HG02981 (cell line): Measurements from ENCODE around the gene RNF212B.

Experiments used
- ATAC-seq: cut with Tn5 transposase; IDR thresholded peaks from one replicate; pipeline ENCODE4 v1.9.1; 2021; ENCODE audit warnings: mild to moderate bottlenecking, moderate library complexity; ENCODE audit not compliant: unreplicated experiment

RNF212B gene

DNA sequence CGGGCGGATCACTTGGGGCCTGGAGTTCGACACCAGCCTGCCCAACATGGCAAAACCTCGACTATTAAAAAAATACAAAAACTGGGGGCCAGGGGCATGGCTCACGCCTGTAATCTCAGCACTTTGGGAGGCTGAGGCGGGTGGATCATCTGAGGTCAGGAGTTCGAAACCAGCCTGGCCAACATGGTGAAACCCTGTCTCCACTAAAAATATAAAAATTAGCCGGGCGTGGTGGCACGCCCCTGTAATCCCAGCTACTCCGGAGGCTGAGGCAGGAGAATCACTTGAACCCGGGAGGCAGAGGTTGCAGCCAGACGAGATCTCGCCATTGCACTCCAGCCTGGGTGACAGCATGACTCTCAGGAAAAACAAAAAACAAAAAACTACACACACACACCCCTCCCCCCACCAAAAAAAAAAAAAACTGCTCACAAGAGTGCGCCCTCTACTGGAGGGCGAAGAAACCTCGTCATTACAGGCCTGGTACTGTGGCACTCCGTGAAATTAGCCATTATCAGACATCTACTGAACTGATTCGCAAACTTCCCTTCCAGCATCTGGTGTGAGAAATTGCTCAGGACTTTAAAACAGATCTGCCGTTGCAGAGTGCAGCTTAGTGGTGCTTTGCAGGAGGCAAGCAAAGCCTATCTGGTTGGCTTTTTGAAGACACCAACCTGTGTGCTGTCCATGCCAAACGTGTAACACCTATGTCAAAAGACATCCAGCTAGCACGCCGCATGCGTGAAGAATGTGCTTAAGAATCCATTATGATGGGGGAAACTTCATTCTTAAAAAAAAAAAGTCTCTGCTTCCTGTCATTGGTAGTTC lies 57.2 kb downstream of the RNF212B start:
- no peak for ATAC-seq

DNA sequence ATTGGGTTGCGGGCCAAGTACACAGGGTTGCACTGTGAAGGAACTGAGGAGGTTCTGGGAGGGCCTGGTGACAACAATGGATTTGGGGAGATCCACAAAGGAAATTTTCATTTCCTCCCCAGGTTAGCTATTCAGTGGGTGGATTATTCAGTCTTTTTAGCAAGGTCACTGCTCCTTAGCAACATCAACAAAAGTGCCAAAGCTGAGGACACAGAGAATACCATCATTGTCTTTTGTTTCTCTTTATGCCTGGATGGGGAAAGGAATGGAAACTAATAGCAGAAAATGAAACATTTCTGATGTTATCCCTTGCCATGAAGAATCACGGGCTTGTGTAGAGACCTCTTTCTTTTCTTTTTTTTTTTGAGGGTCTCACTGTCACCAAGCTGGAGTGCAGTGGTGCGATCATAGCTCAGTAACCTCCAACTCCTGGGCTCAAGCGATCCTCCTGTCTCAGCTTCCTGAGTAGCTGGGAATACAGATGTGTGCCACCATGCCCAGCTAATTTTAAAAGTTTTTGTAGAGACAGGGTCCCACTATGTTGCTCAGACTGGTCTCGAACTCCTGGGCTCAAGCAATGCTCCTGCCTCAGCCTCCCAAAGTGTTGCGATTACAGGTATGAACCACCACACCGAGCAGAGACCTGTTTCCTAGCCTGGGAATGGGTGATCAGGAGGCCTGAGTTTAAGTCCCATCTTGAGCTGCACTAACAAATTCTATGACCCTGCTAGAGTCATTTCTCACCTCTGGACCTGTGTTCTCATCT lies 58.5 kb downstream of the RNF212B start:
- ATAC-seq: no peak

DNA sequence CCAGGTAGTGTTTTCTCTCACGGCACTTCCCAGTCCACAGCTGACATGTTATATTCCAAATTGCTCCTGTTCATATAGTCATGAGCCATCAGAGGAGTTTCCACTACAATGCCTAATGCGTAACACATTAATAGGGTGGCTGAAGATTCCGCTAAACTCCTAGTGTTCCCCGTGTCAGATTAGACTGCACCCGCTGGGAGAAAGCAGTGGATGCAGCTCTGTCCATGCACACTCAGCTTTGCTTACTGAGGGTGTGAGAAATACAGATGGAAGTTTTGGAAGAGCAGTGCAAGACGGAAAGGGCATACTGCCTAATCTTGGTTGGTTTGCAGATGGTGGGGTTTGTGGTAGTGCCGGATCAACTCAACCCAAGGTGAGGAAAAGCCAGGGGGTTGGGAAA lies 59.4 kb downstream of the RNF212B start:
- no peak for ATAC-seq

DNA sequence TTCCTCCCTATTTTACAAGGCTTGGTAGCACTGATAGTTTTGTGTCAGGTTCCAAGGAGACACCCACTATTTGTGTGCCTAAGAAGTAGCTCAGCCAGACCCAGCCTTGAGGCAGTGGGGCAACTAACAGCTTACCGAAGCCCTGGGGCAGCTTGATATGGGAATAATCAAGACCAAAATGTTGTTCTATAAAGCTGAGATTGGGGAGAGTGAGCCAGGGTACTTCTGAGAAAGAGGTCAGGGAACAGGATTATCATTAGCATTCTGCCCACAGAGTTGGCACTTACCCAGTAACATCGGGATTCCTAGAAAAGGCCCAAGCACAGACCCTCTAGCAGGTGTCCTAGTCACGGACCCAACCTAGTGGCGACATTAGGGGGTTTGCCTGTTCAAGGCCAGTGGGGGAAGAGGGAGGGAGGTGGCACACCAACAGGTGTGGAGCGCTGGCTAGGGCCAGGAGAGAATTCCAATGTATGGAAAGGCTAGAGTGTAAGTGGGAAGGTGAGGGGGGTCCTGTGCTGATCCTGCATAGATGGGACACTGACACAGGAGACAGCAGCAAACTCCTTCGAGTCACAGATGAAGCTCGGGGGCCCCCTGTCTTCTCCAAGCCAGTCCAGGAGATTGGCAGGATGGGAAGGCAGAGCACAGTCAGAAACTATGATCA lies 60.0 kb downstream of the RNF212B start:
- no peak for ATAC-seq

DNA sequence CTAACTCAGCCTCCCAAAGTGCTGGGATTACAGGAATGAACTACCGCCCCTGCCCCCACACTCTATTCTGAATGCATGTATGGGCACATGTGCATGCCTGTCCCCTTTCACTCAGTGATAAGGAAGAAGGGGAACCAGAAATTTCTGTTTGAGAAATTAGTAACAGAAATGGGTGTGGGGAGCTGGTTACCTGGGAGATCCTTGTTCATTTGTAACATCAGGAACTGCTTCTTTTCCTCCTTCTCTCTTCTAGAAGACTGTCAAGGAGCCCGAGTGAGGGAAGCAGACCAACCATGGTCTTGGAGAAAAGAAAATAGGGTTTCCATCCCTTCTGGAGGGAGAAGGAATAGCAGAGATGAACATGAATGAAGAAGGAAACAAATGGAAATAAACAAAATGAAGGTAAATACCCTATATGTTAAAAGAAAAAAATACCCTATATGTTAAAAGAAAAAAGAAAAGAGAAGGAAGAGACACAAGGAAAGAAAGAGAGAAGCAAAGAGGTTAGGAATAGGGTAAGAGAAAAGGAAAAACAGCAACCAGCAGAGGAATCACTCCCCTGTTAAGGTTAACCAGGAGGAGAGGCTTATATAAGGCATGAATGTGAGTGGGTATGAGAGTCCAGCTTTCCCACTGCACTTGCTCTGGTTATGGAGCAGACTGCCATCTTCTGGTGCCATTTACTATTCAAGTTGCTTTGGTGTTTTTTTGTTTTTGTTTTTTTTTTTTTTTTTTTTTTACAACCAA lies 61.6 kb downstream of the RNF212B start:
- ATAC-seq: no peak

DNA sequence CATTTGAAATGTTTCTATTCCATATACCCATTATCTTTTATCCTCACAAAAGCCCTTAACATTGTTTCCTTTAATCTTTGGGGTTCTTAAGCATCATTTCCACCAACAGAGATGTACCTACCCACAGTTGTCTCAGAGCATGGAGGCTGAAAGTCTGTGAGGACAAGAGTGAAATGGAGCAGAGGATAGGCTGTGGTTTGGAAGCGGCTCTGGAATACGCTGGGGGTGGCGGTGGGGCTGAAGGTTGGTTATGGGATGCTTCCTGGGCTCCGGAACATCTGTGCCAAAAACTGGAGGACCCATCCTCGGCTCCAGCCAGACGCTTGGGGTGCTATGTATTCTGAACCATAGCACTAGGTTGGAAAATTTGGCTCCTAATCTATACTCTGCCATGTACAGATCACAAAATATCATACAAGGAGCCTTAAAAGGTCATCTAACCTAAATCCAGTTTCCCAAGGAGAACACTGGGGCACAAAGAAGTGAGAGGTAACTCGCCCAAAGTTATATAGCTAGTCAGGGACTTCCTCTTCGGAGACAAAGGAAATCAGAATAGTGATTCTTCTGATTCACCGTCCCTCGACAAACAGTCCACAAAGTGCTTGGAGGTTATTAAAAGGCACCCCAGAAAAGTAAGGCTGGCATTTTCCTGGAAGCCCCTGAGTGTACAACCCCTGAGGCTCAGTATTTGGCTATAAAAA lies 62.4 kb downstream of the RNF212B start:
- no peak for ATAC-seq

DNA sequence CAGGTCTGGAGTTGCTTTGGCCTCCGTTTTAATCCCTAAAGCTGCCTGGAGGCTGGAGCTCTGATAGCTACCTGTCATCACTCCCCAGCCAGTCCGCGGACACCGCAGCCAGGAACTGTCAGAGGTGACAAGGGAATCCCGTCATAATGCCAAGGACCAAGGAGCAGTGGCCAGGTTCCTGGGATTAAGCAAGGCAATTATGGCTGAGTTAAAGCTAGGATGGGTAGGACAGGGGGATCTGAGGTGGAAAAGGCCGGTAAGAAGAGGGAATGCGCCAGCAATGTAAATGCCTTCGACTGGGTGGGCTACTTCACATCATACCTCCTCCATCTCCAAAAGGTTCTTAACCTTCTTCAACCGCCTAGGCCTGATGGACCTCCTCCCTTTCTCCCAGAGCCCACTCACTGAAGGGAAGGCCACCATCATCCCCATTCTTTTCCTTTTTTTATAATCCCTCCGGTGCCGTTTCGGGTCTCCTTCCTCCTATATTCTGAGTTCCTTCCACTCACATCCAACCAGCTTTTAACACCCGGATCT lies 63.0 kb downstream of the RNF212B start:
- no peak for ATAC-seq

DNA sequence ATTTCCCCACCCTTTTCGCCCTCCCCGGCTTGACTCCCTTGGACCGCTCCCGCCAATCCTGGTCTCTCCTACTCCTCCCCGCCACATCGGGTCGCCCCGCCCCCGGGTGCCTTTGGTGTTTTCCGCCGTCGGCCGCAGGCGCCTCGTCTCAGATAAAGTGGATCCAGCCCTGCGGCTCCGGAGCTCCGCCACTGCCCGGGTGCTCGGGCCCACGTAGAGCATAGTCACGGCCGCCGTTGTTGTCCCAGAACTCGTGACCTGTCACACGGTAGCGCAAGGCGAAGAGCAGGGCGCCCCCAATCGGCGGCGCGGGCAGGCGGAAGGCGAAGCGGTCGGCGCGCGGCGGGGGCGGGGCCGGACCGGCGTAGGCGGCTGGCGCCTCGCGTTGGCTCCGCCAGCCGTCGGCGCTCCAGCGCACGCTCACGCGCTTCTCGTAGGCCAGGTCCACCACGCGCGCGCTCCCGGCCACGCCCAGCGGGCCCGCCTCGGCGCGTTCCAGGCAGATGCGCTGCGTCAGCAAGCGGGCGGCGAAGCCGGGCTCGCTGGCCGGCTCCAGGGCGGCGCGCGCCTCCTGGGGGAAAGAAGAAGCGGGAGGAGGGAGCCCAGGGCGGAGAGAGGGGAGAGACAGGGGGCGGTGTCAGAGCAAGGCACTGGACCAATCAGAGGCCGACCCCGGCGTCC lies 63.7 kb downstream of the RNF212B start:
- ATAC-seq: peak; percentile 80

DNA sequence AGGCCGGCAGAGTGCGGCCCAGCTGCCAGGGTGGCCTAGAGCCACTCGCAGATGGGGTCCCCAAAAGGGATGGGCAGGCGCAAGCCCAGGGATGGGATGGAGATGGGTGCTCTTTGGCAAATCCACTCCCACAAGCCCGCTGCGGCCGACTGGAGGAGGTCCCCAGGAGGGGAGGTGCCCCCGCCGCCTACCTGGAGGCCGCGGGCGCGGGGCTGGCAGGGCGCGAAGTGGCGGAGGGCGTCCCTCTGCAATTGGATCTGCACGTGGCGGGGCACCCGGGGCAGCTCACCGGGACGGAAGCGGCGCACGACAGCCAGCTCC lies 64.2 kb downstream of the RNF212B start:
- ATAC-seq: peak; percentile 12

DNA sequence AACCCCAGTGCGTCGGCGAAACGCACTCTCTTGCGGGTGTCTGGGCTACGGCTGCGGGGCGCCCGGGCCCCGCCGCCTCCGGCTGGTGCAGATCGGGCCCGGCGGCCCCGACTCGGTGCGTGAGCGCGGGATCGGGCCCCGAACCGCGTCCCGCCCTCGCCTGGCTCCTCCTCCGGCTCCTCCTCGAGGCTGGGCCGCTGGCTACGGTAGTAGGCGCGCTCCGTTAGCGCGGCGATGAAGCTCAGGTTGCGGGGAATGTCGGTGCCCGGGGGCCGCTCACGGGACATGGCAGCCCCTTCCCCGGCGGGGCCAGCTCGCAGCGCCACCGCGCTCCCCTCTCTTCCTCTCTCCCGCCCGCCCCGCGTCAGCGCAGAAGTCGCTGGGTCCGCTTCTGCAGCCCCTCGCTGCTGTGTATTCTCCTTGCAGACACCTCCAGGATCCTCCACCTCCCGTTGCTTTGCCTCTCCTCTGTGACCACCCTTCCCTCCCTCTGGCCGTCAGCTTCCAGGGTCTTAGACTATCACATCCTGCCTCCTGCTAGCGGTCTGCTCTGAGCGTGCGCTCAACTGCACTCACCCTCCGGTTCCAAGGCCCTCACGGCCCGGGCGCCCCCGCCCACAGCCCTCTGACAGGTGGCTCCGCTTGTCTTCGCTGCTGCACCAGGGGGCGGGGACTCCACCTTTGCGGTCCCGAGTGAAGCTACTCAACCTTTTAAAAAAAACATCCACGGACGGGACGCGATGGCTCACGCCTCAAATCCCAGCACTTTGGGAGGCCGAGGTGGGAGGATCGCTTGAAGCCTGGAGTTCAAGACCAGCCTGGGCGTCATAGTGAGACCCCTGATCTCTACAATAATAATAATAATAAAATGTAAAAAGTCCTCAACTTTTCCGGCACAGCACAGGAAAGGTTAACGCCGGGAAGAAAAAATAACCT lies 64.8 kb downstream of the RNF212B start, which contains the start of gene PPP1R3E:
TSS of gene PPP1R3E (minus strand) at position 570 of the 936 bp plus-strand sequence. CDS start at position 287, 283 bp downstream.
- peak; percentile 27 for ATAC-seq

DNA sequence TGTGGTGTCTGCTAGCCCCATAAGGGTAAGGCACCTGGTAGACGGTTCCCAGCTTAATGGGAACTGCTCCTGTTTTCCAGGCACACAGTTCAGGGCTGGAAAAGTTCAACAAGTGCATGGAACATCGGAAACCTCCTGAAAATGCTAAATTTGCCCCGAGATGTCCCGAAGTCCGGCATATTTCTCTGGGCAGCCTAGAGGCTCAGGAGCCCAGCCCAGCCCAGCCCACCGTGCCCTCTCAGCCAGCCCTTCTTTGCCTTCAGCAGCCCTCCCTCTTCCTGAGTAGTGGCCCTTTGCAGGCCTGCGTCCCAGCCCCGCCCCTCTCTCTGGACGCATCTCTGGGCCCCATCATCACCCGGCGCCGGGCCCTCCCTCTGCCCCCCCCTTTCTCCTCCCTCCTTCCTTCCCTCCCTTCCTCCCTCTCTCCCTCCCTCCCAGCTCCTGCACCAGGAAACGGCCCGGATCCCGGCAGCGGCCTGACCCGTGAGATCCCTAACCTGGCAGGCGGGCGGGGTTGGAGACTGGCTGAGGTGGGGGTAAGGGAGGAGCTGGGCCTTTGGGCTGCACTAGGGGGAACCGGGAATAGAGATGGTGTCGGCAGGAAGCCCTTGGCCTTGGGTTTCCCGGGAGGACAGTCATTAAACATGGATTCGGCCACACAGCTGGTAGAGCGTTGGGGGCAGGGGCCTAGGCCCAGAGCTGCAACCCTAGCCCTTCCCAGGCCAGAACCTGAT lies 68.8 kb downstream of the RNF212B start, which contains the start of gene BCL2L2:
TSS of gene BCL2L2 (plus strand) at position 422 of the 734 bp plus-strand sequence. CDS start 935 bp downstream, outside the sequence.
- ATAC-seq: no peak

DNA sequence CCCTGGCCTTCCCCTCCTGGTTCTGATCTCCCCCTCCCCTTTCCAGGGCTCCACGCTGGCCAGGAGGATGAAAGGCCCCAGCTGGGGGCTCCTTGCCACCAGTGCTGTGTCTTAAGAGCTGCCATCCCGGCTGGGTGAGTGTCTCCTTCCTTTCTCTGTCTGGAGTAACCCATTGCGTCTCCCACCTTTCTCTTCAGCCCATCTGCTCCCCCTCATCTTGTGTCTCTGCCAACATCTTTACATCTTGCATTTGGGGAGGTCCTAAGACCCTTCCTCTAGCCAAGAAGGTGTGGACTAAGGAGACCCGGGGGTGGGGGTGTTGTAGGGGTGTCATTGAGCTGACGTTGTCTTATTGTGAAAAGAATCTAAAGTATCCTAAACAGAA lies 69.4 kb downstream of the RNF212B start:
- ATAC-seq: no peak

DNA sequence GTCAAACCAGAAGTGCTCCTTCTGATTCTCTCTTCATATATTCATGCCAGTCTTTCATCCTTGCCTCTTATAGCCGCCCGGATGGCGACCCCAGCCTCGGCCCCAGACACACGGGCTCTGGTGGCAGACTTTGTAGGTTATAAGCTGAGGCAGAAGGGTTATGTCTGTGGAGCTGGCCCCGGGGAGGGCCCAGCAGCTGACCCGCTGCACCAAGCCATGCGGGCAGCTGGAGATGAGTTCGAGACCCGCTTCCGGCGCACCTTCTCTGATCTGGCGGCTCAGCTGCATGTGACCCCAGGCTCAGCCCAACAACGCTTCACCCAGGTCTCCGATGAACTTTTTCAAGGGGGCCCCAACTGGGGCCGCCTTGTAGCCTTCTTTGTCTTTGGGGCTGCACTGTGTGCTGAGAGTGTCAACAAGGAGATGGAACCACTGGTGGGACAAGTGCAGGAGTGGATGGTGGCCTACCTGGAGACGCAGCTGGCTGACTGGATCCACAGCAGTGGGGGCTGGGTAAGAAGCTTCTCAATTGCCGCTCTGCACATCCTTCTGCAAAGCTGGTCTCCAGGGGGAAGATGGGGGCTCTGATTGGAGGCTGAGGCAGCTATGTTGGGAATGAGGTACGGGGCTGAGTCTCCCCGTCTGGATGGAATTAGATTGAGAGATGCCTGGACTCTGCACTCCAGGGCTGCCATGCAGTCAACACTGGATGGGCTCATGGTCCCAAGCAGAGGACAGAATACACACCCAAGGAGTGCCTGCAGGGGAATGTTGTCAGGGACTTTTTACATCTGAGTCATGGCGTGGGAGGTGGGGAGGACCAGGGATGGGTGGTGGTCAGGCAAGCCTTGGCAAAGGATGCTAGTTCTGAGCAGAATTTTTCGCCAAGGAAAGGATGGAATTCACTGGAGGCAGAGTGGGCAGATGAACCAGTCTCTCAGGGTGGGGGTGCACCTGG lies 70.2 kb downstream of the RNF212B start:
- ATAC-seq: no peak

DNA sequence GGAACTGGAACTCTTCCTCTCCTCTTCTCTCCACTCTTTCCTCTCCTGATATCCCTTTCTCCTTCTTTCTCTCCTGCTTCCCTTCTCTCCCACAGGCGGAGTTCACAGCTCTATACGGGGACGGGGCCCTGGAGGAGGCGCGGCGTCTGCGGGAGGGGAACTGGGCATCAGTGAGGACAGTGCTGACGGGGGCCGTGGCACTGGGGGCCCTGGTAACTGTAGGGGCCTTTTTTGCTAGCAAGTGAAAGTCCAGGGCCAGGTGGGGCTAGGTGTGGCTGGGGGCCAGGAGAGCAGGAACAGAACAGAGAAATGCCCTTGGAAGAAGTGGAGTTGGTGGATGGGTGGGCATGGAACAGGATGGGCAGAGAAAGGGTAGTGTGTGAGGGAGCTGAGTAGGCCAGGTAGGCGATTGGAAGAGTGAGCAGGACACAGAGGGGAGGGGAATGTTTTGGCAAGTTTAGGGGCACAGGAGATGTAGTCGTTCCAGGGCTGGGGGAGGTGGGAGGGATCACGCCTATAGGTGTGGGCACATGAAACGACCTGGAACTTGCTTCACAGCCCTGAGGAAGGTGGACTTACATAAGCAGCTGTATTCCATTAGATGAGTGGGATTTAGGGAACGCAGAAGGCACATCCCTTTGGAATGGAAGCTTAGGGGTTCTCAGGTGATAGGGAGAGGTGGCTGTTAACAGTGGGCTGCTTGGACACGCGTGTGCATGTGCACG lies 71.1 kb downstream of the RNF212B start:
- no peak for ATAC-seq

DNA sequence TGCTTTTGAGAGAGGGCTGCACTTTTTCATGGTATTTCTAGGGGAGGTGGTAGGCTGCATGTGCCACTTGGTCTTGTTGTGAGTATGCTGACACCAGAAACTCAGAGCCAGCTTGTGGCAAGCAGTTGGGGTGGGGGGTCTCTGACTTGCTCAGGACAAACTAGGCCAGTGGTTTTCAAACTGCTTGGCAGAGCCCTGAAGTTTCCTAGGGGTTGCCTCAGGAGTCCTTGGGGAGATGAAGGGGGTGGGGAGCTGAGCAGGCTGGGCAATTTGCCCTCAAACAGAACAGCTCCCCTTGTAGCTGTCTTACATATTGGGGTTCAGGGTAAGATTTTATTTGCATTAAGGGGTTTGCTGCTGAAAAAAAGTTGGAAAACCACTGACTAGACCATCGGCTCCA lies 72.8 kb downstream of the RNF212B start:
- no peak for ATAC-seq

DNA sequence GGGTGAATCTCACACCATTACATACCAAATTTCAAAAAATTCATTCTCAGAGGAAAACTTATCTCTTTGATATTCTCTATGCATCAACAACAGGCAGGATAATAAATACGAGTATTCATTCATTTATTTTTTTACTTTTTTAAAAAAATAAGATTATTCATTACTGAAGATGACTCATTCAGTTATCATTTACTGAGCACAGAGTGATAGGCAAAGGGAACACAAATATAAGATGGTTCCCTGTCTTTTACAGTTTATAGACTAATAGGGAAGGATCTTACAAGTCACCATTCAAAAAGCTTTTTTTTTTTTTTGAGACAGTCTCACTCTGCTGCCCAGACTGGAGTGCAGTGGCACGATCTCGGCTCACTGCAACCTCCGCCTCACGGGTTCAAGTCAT lies 78.6 kb downstream of the RNF212B start:
- no peak for ATAC-seq
